ENCODE data around the gene F13B. TPM values are rescaled to one million over a fixed set of nuclear protein-coding genes. Genes with fewer than 3 reads are reported as not detected.

The F13B gene
- total and polyA plus RNA-seq, 7 donors: not detected

- H3K4me3 ChIP-seq: no peak overlapping the region
- no peaks in the 10 kb centered on the region for H3K36me3 ChIP-seq (ENCODE audit: insufficient read depth in 1 of 2, low read depth in 1 of 2)
- no peak for TF ChIP-seq CTCF (IDR thresholded peaks at IDR 0.05)
- H3K27me3 ChIP-seq (ENCODE audit: insufficient read depth in 3 of 3, low read length in 2 of 3): no peaks in the 10 kb centered on the region
- intact Hi-C loops (cut with DNase I): no loop called here
- DNase-seq (no peak), ATAC-seq (no peak)
- no peak overlapping the region for H3K27ac ChIP-seq
- 97 to 99% (median 98%) methylated on average over 4 of the region's 4 CpGs for WGBS, 3 donors
- H3K4me1 ChIP-seq: no peaks in the 10 kb centered on the region
- no peaks in the 10 kb centered on the region for H3K9me3 ChIP-seq
Measured at GRCh38 chr1:197093226-197093885, 26.3 kb upstream of the F13B start.

GRCh38 chr1:197092491-197093023, 25.5 kb upstream of the F13B start:
- 97 to 100% (median 100%) methylated on average over 1 of the region's 1 CpG for WGBS, 3 donors
- Histone ChIP-seq H3K27ac (no peak overlapping the region), H3K36me3 (ENCODE audit: insufficient read depth in 1 of 2, low read depth in 1 of 2) (no peaks in the 10 kb centered on the region)

GRCh38 chr1:197083474-197083873, 16.4 kb upstream of the F13B start:
- intact Hi-C loops (cut with DNase I): no loop called here
- Histone ChIP-seq H3K4me3 (no peak overlapping the region), H3K9me3 (no peaks in the 10 kb centered on the region), H3K27ac (no peak overlapping the region), H3K27me3 (ENCODE audit: insufficient read depth in 3 of 3, low read length in 2 of 3) (no peaks in the 10 kb centered on the region), H3K36me3 (ENCODE audit: insufficient read depth in 1 of 2, low read depth in 1 of 2) (no peaks in the 10 kb centered on the region), H3K4me1 (no peaks in the 10 kb centered on the region)
- ATAC-seq (no peak), DNase-seq (no peak)
- TF ChIP-seq CTCF (IDR thresholded peaks at IDR 0.05): no peak

More at GRCh38 chr1:197092491-197093023, 25.5 kb upstream of the F13B start:
- no peaks in the 10 kb centered on the region for H3K4me1 ChIP-seq
- H3K9me3 ChIP-seq: no peaks in the 10 kb centered on the region
- H3K27me3 ChIP-seq (ENCODE audit: insufficient read depth in 3 of 3, low read length in 2 of 3): no peaks in the 10 kb centered on the region
- TF ChIP-seq CTCF (IDR thresholded peaks at IDR 0.05): no peak
- intact Hi-C loops (cut with DNase I): no loop called here
- no peak for ATAC-seq
- DNase-seq: no peak
- no peak overlapping the region for H3K4me3 ChIP-seq

- H3K36me3 ChIP-seq (ENCODE audit: insufficient read depth in 1 of 2, low read depth in 1 of 2): no peaks in the 10 kb centered on the region
- H3K27me3 ChIP-seq (ENCODE audit: insufficient read depth in 3 of 3, low read length in 2 of 3): no peaks in the 10 kb centered on the region
- intact Hi-C loops (cut with DNase I): no loop called here
- ATAC-seq: no peak
- H3K27ac ChIP-seq: no peak overlapping the region
- no peak for TF ChIP-seq CTCF (IDR thresholded peaks at IDR 0.05)
- H3K9me3 ChIP-seq: no peaks in the 10 kb centered on the region
- H3K4me3 ChIP-seq: no peak overlapping the region
- WGBS, 3 donors: 99 to 100% (median 100%) methylated on average over 5 of the region's 5 CpGs
- no peak for DNase-seq
- no peaks in the 10 kb centered on the region for H3K4me1 ChIP-seq
Measured at GRCh38 chr1:197081117-197081753, 14.2 kb upstream of the F13B start.

Data from psoas muscle (tissue), 8 donors.